CD14-positive monocyte (primary cell): Measurements from ENCODE around the gene STYX. TPM values are rescaled to one million over a fixed set of nuclear protein-coding genes. Genes with fewer than 3 reads are reported as not detected.

ENCODE experiments used
- DNase-seq, 3 donors: peaks; one replicate each; pipeline ENCODE4 v3.0.0-alpha.2; 2011 to 2022
- H2AFZ ChIP-seq: 2 replicates; pipeline ENCODE4 v1.6.0; 2012; ENCODE audit warnings: mild to moderate bottlenecking, low read depth, low read length, inconsistent platforms; ENCODE audit not compliant: insufficient read depth, poor library complexity, severe bottlenecking
- H3K27ac ChIP-seq, 2 donors: 1 replicate in 1 of 2; 2 replicates in 1 of 2; pipeline ENCODE4 v1.5.1; 2012 to 2013; ENCODE audit warnings: low read length in 2 of 2, control low read depth in 1 of 2, inconsistent platforms in 1 of 2, low read depth in 1 of 2, mild to moderate bottlenecking in 1 of 2
- H3K27me3 ChIP-seq, 2 donors: one replicate each; pipeline versions ENCODE4 v1.6.0 to v1.6.1; 2011 to 2013; ENCODE audit warnings: low read length in 2 of 2; ENCODE audit not compliant: control insufficient read depth in 2 of 2, insufficient read depth in 2 of 2
- H3K36me3 ChIP-seq, 2 donors: replicated peaks in 1 of 2; 1 replicate in 1 of 2; 2 replicates in 1 of 2; pipeline versions ENCODE4 v1.5.1 to v1.6.1; 2012 to 2013; ENCODE audit warnings: low read length in 2 of 2, control low read depth in 1 of 2, inconsistent platforms in 1 of 2, mild to moderate bottlenecking in 1 of 2; ENCODE audit not compliant: insufficient read depth in 2 of 2, control insufficient read depth in 1 of 2
- H3K4me1 ChIP-seq, 2 donors: 1 replicate in 1 of 2; 2 replicates in 1 of 2; pipeline versions ENCODE4 v1.5.1 to v1.6.1; 2012 to 2013; ENCODE audit warnings: low read length in 2 of 2, control low read depth in 1 of 2, inconsistent platforms in 1 of 2, mild to moderate bottlenecking in 1 of 2, moderate library complexity in 1 of 2; ENCODE audit not compliant: insufficient read depth in 2 of 2, control insufficient read depth in 1 of 2
- H3K4me2 ChIP-seq: replicated peaks from 2 replicates; pipeline ENCODE3; 2012; ENCODE audit warnings: low read length, moderate library complexity, mild to moderate bottlenecking; ENCODE audit not compliant: poor library complexity, severe bottlenecking; ENCODE audit errors: extremely low read depth
- H3K4me3 ChIP-seq, 3 experiments: fragments of 200-600 bp in 1 of 3; sonication (generic) in 1 of 3; replicated peaks in 1 of 3; 1 replicate in 2 of 3; 2 replicates in 1 of 3; pipeline ENCODE4 v1.5.1; 2011 to 2013; ENCODE audit warnings: low read length in 3 of 3, mild to moderate bottlenecking in 3 of 3, control low read depth in 2 of 3, low read depth in 2 of 3, inconsistent platforms in 1 of 3, moderate library complexity in 1 of 3
- H3K79me2 ChIP-seq: 2 replicates; pipeline ENCODE4 v1.6.0; 2012; ENCODE audit warnings: mild to moderate bottlenecking, control low read depth, inconsistent platforms, low read length, moderate library complexity; ENCODE audit not compliant: insufficient read depth
- H3K9ac ChIP-seq: 2 replicates; pipeline ENCODE4 v1.6.0; 2017; ENCODE audit warnings: low read length, mild to moderate bottlenecking; ENCODE audit not compliant: insufficient read depth, poor library complexity, severe bottlenecking
- H3K9me3 ChIP-seq, 2 donors: replicated peaks in 1 of 2; 1 replicate in 1 of 2; 2 replicates in 1 of 2; pipeline versions ENCODE4 v1.5.1 to v1.6.1; 2012 to 2013; ENCODE audit warnings: low read length in 2 of 2, control low read depth in 1 of 2; ENCODE audit not compliant: control insufficient read depth in 1 of 2, insufficient read depth in 1 of 2
- H4K20me1 ChIP-seq: 2 replicates; pipeline ENCODE4 v1.6.0; 2012; ENCODE audit warnings: mild to moderate bottlenecking, low read length, control low read depth, moderate library complexity; ENCODE audit not compliant: insufficient read depth
- H3K27ac Mint-ChIP-seq, 7 donors: one replicate each; pipeline ENCODE4 v1.8.0; 2020; ENCODE audit warnings: mild to moderate bottlenecking in 7 of 7, mixed read lengths in 7 of 7, moderate library complexity in 6 of 7, inconsistent platforms in 2 of 7
- H3K27me3 Mint-ChIP-seq, 3 donors: one replicate each; pipeline ENCODE4 v1.8.0; 2021 to 2022; ENCODE audit warnings: low read depth in 3 of 3, mild to moderate bottlenecking in 3 of 3, mixed read lengths in 3 of 3, moderate library complexity in 3 of 3, inconsistent platforms in 1 of 3
- H3K36me3 Mint-ChIP-seq, 2 donors: one replicate each; pipeline ENCODE4 v1.8.0; 2020; ENCODE audit warnings: mixed read lengths in 2 of 2, inconsistent platforms in 1 of 2, mild to moderate bottlenecking in 1 of 2
- H3K4me1 Mint-ChIP-seq: one replicate; pipeline ENCODE4 v1.8.0; 2020; ENCODE audit warnings: mild to moderate bottlenecking, mixed read lengths
- H3K4me3 Mint-ChIP-seq, 2 donors: one replicate each; pipeline ENCODE4 v1.8.0; 2020; ENCODE audit warnings: mild to moderate bottlenecking in 2 of 2, mixed read lengths in 2 of 2, moderate library complexity in 1 of 2
- H3K9me3 Mint-ChIP-seq, 7 donors: one replicate each; pipeline ENCODE4 v1.8.0; 2020 to 2022; ENCODE audit warnings: mixed read lengths in 7 of 7, mild to moderate bottlenecking in 6 of 7, moderate library complexity in 6 of 7, inconsistent platforms in 2 of 7
- WGBS: methylation state at CpG from one replicate; pipeline ENCODE4 v1.1.5; 2013; ENCODE audit warnings: missing lambda C conversion rate; ENCODE audit not compliant: insufficient coverage; 5-methylcytosine and 5-hydroxymethylcytosine counted together
- intact Hi-C, 2 donors: fragments of 100-400 bp; cut with micrococcal nuclease; formaldehyde crosslinking; loops; one replicate each; pipeline versions ENCODE4 v1.15.0 to v1.15.1; 2023
- polyA plus RNA-seq, 3 donors: library from polyadenylated mRNA; depleted of rRNA in 1 of 3; unstranded in 2 of 3; stranded (reverse) in 1 of 3; fragments of 300-500 nt in 2 of 3; fragments of >200 nt in 1 of 3; fragmentation: Illumina TruSeq in 2 of 3; gene quantifications; 1 replicate in 2 of 3; 2 replicates in 1 of 3; pipeline ENCODE4 v1.2.3, GENCODE V29; 2012 to 2021
- TF ChIP-seq, protein P1 (sequence below): fragments of 200-600 bp; IDR thresholded peaks from one replicate; pipeline ENCODE4 v1.8.0; 2022; ENCODE audit warnings: antibody characterized with exemption, mild to moderate bottlenecking

Gene STYX
- polyA plus RNA-seq, 3 donors, result 7.3 to 16.7 (median 12.0) TPM

- TF ChIP-seq, protein P1, sequence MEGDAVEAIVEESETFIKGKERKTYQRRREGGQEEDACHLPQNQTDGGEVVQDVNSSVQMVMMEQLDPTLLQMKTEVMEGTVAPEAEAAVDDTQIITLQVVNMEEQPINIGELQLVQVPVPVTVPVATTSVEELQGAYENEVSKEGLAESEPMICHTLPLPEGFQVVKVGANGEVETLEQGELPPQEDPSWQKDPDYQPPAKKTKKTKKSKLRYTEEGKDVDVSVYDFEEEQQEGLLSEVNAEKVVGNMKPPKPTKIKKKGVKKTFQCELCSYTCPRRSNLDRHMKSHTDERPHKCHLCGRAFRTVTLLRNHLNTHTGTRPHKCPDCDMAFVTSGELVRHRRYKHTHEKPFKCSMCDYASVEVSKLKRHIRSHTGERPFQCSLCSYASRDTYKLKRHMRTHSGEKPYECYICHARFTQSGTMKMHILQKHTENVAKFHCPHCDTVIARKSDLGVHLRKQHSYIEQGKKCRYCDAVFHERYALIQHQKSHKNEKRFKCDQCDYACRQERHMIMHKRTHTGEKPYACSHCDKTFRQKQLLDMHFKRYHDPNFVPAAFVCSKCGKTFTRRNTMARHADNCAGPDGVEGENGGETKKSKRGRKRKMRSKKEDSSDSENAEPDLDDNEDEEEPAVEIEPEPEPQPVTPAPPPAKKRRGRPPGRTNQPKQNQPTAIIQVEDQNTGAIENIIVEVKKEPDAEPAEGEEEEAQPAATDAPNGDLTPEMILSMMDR, result no peak
- Histone ChIP-seq H3K27me3 (no peaks in the 10 kb centered on the region), H3K9ac (peak within 1 kb of the TSS; percentile 99), H3K27ac (peak within 1 kb of the TSS; percentile 80 to 97), H3K4me1 (peaks cover 49 to 62% of the 10 kb centered on the region in 2 donors), H3K9me3 (no peaks in the 10 kb centered on the region), H3K79me2 (peaks cover 48% of the 10 kb centered on the region), H4K20me1 (peaks cover 27% of the 10 kb centered on the region), H3K36me3 (no peaks in the 10 kb centered on the region), H2AFZ (peak within 1 kb of the TSS; percentile 94), H3K4me3 (peak within 1 kb of the TSS; percentile 64 to 96 (median 91)), H3K4me2 (peak within 1 kb of the TSS; percentile 89)
- under 1% methylated on average over 58 of the region's 78 CpGs for WGBS
- Mint-ChIP-seq H3K9me3 (no peaks in the 10 kb centered on the region), H3K36me3 (peaks cover 2 to 3% of the 10 kb centered on the region in 2 donors), H3K4me3 (peak within 1 kb of the TSS; percentile 94 to 96), H3K4me1 (peaks cover 62% of the 10 kb centered on the region), H3K27ac (peak within 1 kb of the TSS; percentile 93 to 98 (median 94)), H3K27me3 (peaks cover 0 to 1% (median 1%) of the 10 kb centered on the region in 3 donors)
- peak; percentile 76 to 82 (median 76) for DNase-seq
- intact Hi-C loops, result loop anchor here (5.0 to 10.0 kb wide), 2 partner anchors 37 to 381 kb away; partner anchors contain the start of genes STYX (in 2 of the 2) and PTGER2 (in 1 of the 2)
Measured at GRCh38 chr14:52695481-52696091, 34.4 kb upstream of the STYX start, which contains the start of gene ERO1A. ERO1A (minus strand) TSS chr14:52695558; CDS start chr14:52695481, 77 bp downstream.

GRCh38 chr14:52700701-52701172 lies 29.2 kb upstream of the STYX start:
- Histone ChIP-seq H3K4me3 (no peak overlapping the region), H3K27me3 (no peaks in the 10 kb centered on the region), H3K4me1 (peaks cover 33 to 61% of the 10 kb centered on the region in 2 donors), H4K20me1 (no peaks in the 10 kb centered on the region), H2AFZ (no peak overlapping the region), H3K79me2 (no peaks in the 10 kb centered on the region), H3K9me3 (no peaks in the 10 kb centered on the region), H3K4me2 (no peak overlapping the region), H3K36me3 (no peaks in the 10 kb centered on the region), H3K27ac (no peak overlapping the region), H3K9ac (no peak overlapping the region)
- WGBS, result 100% methylated on average over 1 of the region's 2 CpGs
- H3K36me3 Mint-ChIP-seq, result no peaks in the 10 kb centered on the region
- peaks cover 0 to 1% (median 1%) of the 10 kb centered on the region in 3 donors for H3K27me3 Mint-ChIP-seq
- peaks cover 49% of the 10 kb centered on the region for H3K4me1 Mint-ChIP-seq
- intact Hi-C loops, result loop anchor here in 1 of 2 donors (10.0 kb wide), 1 partner anchor 146 kb away; the partner anchor contains the start of genes GPR137C and TXNDC16
- H3K27ac Mint-ChIP-seq, result no peak overlapping the region
- no peak overlapping the region for H3K4me3 Mint-ChIP-seq
- DNase-seq, result no peak
- peaks cover 0 to 2% (median 0%) of the 10 kb centered on the region in 7 donors for H3K9me3 Mint-ChIP-seq
- TF ChIP-seq, protein P1, result no peak
